ENCODE data around the gene ARMC6.

- no peak for TF ChIP-seq POLR2A (IDR thresholded peaks at IDR 0.05)
- TF ChIP-seq CTCF (IDR thresholded peaks at IDR 0.05) = no peak
These were observed 17.3 kb downstream of the ARMC6 start for GRCh38 chr19:19050731-19051130.
